Diencephalon (tissue), 1 donor: Measurements from ENCODE around the gene PBRM1. TPM values are rescaled to one million over a fixed set of nuclear protein-coding genes. Genes with fewer than 3 reads are reported as not detected.
A peak's percentile ranks its signal among the peaks of the same experiment; 100 is the strongest.

Experiments used
- small RNA-seq: library from RNA; depleted of rRNA; stranded (forward); fragments of <200 nt; gene quantifications from one replicate; pipeline ENCODE3, GENCODE V24; 2014
- total RNA-seq: library from RNA; depleted of rRNA; stranded (reverse); fragments of >200 nt; gene quantifications from one replicate; pipeline ENCODE4 v1.2.3, GENCODE V29; 2014

PBRM1 gene
- 171 TPM for total RNA-seq

GRCh38 chr3:52685709-52686691 is at the start of gene PBRM1, which contains the start of gene GNL3:
PBRM1 (minus strand) TSS chr3:52685913.
GNL3 (plus strand) TSS chr3:52686032; CDS start chr3:52686093, 61 bp downstream.

GRCh38 chr3:52705688-52706686 is 20.3 kb upstream of the PBRM1 start, which contains the start of the genes GLT8D1 and SPCS1:
GLT8D1 (minus strand) TSS chr3:52705791; CDS start chr3:52700460, 5,331 bp downstream.
SPCS1 (plus strand) TSS chr3:52706106; CDS start chr3:52706247, 141 bp downstream.

GRCh38 chr3:52536369-52537164 is 149.1 kb downstream of the PBRM1 start, which contains the start of gene UQCC5:
UQCC5 (plus strand) TSS chr3:52536605; CDS start chr3:52536756, 151 bp downstream.

GRCh38 chr3:52533623-52534280 is 152.0 kb downstream of the PBRM1 start, which contains the start of gene NT5DC2:
NT5DC2 (minus strand) TSS chr3:52533857; CDS start chr3:52533737, 120 bp downstream.

Small RNA genes lying within 50 kb of the gene (small RNA-seq; reads per million reads assigned to genes)
- gene AC006254.2 (not detected), gene RF00569 (1,610 reads per million, percentile 99 among the genes with 10 or more reads in this experiment), gene RF01183 (not detected), gene RNU6-856P (not detected), gene RNU6ATAC16P (not detected), gene SNORD19 (0.23 reads per million), gene SNORD19B (not detected), gene SNORD69 (4,199 reads per million, percentile 100 among the genes with 10 or more reads in this experiment)

Other genes with a start within 250 kb of the PBRM1 start
- 4.4 TPM for gene SEMA3G, start 240.8 kb downstream of the PBRM1 start, total RNA-seq
- gene TNNC1, start 231.9 kb downstream of the PBRM1 start, total RNA-seq = not detected
- gene NISCH, start 230.3 kb downstream of the PBRM1 start, total RNA-seq = 103 TPM
- 16.8 TPM for gene STAB1, start 190.6 kb downstream of the PBRM1 start, total RNA-seq
- gene NT5DC2, start 152.1 kb downstream of the PBRM1 start, total RNA-seq = 55.4 TPM
- gene UQCC5, start 149.3 kb downstream of the PBRM1 start, total RNA-seq = 4.6 TPM
- 53.3 TPM for gene GNL3, start 119 bp upstream of the PBRM1 start, total RNA-seq
- gene GLT8D1, start 19.9 kb upstream of the PBRM1 start, total RNA-seq = 74.3 TPM
- gene SPCS1, start 20.2 kb upstream of the PBRM1 start, total RNA-seq = 62.5 TPM
- 55.1 TPM for gene NEK4, start 85.0 kb upstream of the PBRM1 start, total RNA-seq
- not detected for gene ITIH1, start 91.7 kb upstream of the PBRM1 start, total RNA-seq
- not detected for gene ITIH3, start 108.9 kb upstream of the PBRM1 start, total RNA-seq
- gene ITIH4, start 144.8 kb upstream of the PBRM1 start, total RNA-seq = 6.0 TPM
- not detected for gene MUSTN1, start 149.1 kb upstream of the PBRM1 start, total RNA-seq
- gene STIMATE, start 211.6 kb upstream of the PBRM1 start, total RNA-seq = 12.0 TPM